Hepatocyte (in vitro differentiated cells): ENCODE results near the gene GNGT1. TPM values are rescaled to one million over a fixed set of nuclear protein-coding genes. Genes with fewer than 3 reads are reported as not detected.
A peak's percentile ranks its signal among the peaks of the same experiment; 100 is the strongest.

Experiments used
- DNase-seq: peaks from one replicate; pipeline ENCODE4 v3.0.0-alpha.2; 2016; ENCODE audit warnings: low spot score
- H2AFZ ChIP-seq: fragments of 200-600 bp; sonication (generic); 2 replicates; pipeline ENCODE4 v1.6.0; 2016; ENCODE audit warnings: antibody characterized with exemption, mild to moderate bottlenecking
- H3K27ac ChIP-seq: fragments of 200-600 bp; sonication (generic); 2 replicates; pipeline ENCODE4 v1.5.1; 2016; ENCODE audit warnings: mild to moderate bottlenecking
- H3K27me3 ChIP-seq: fragments of 200-600 bp; sonication (generic); 2 replicates; pipeline ENCODE4 v1.6.1; 2016
- H3K36me3 ChIP-seq: fragments of 200-600 bp; sonication (generic); replicated peaks from 2 replicates; pipeline ENCODE4 v1.5.1; 2016; ENCODE audit warnings: low read depth; ENCODE audit not compliant: insufficient read depth
- H3K4me1 ChIP-seq: fragments of 200-600 bp; sonication (generic); 2 replicates; pipeline ENCODE4 v1.5.1; 2016; ENCODE audit warnings: mild to moderate bottlenecking, moderate library complexity; ENCODE audit not compliant: insufficient read depth
- H3K4me2 ChIP-seq: fragments of 200-600 bp; sonication (generic); 2 replicates; pipeline ENCODE4 v1.6.0; 2016
- H3K4me3 ChIP-seq: fragments of 200-600 bp; sonication (generic); 2 replicates; pipeline ENCODE4 v1.5.1; 2016; ENCODE audit warnings: mild to moderate bottlenecking
- H3K79me2 ChIP-seq: fragments of 200-600 bp; sonication (generic); 2 replicates; pipeline ENCODE4 v1.6.0; 2017; ENCODE audit warnings: mild to moderate bottlenecking
- H3K9me2 ChIP-seq: fragments of 200-600 bp; sonication (generic); replicated peaks from 2 replicates; pipeline ENCODE4 v1.6.0; 2017; ENCODE audit warnings: mild to moderate bottlenecking; ENCODE audit not compliant: insufficient read depth
- H3K9me3 ChIP-seq: fragments of 200-600 bp; sonication (generic); 2 replicates; pipeline ENCODE4 v1.5.1; 2016; ENCODE audit warnings: low read depth, mild to moderate bottlenecking
- H4K20me1 ChIP-seq: fragments of 200-600 bp; sonication (generic); 2 replicates; pipeline ENCODE4 v1.6.0; 2016; ENCODE audit warnings: mild to moderate bottlenecking; ENCODE audit not compliant: insufficient read depth, poor library complexity, severe bottlenecking
- CTCF ChIP-seq: fragments of 200-600 bp; sonication (generic); IDR thresholded peaks from 2 replicates; pipeline ENCODE4 v1.5.1; 2016; ENCODE audit warnings: antibody characterized with exemption, mild to moderate bottlenecking; ENCODE audit not compliant: poor library complexity
- EZH2 ChIP-seq: fragments of 200-600 bp; sonication (generic); IDR thresholded peaks from 2 replicates; pipeline ENCODE4 v1.6.1; 2016; ENCODE audit warnings: antibody characterized with exemption, mild to moderate bottlenecking, borderline replicate concordance
- EZH2phosphoT487 ChIP-seq: fragments of 200-600 bp; sonication (generic); IDR thresholded peaks from one replicate; pipeline ENCODE4 v1.6.1; 2018; ENCODE audit warnings: antibody characterized with exemption, mild to moderate bottlenecking, low read depth, moderate library complexity; ENCODE audit not compliant: unreplicated experiment, severe bottlenecking
- WGBS: methylation state at CpG from one replicate; pipeline ENCODE4 v1.1.6; 2016; ENCODE audit warnings: low lambda C conversion rate; ENCODE audit errors: missing lambda C conversion rate; 5-methylcytosine and 5-hydroxymethylcytosine counted together
- polyA plus RNA-seq: library from polyadenylated mRNA; unstranded; fragments of >200 nt; fragmentation: Nextera tagmentation; extraction: Ambion mirVana; gene quantifications from 2 replicates; pipeline ENCODE4 v1.2.1, GENCODE V29; 2016
- total RNA-seq: library from RNA; depleted of rRNA; stranded (reverse); fragments of >200 nt; gene quantifications from 2 replicates; pipeline ENCODE4 v1.2.3, GENCODE V29; 2014

The GNGT1 gene
- total and polyA plus RNA-seq, 2 experiments from 2014 or later, result 0.24 TPM; not detected in 1

DNA sequence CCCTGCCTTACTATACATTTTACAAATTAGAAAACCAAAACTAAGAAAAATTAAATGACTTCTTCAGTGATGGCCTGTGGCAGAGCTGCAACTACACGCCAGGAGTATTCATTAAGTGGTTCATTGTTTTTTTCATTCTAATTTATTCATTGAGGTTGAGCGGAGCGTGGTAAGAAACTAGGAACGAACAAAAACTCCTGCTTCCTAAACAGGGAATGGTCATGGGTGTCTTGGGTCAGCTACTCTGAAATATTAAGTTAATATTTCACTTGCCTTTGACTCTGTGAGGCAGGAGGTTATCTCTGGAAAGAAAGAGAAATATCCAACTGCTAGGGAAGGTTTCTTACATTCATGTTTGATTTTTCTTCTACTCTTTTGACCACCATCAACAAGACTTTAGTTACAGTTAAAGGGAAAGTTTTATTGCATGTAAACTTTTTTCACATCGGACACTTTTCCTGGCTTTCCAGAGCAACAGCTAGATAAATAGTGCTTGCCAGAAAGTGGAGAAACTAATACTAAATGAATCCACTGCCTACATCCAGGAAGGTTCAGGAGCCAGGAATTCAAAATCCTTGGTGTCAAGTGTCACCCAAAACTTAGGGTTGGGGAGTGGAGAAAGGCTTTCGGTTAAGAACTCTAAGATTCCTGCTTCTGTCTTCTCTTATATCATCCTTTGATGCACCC is 14.3 kb downstream of the GNGT1 start:
- Histone ChIP-seq H3K4me2 (peak overlapping the region; percentile 82), H3K4me3 (no peak overlapping the region)

GRCh38 chr7:93921186-93921585 is 14.8 kb downstream of the GNGT1 start:
- WGBS, result 71% methylated on average over 8 of the region's 8 CpGs
- DNase-seq, result no peak
- H4K20me1 ChIP-seq, result no peaks in the 10 kb centered on the region
- H3K36me3 ChIP-seq, result no peaks in the 10 kb centered on the region
- no peaks in the 10 kb centered on the region for H3K9me3 ChIP-seq
- H3K4me1 ChIP-seq, result no peaks in the 10 kb centered on the region
- H3K27me3 ChIP-seq, result peaks cover 4% of the 10 kb centered on the region
- no peak for TF ChIP-seq EZH2phosphoT487
- no peak for TF ChIP-seq CTCF
- no peak for TF ChIP-seq EZH2
- peak overlapping the region; percentile 82 for H3K4me2 ChIP-seq
- peak overlapping the region; percentile 37 for H3K4me3 ChIP-seq
- H3K9me2 ChIP-seq, result no peaks in the 10 kb centered on the region
- H3K79me2 ChIP-seq, result peaks cover 6% of the 10 kb centered on the region
- peak overlapping the region; percentile 88 for H3K27ac ChIP-seq
- H2AFZ ChIP-seq, result peak overlapping the region; percentile 73

More for the DNA sequence above, 14.3 kb downstream of the GNGT1 start:
- H3K79me2 ChIP-seq, result peaks cover 6% of the 10 kb centered on the region
- H3K27ac ChIP-seq, result peak overlapping the region; percentile 88
- no peaks in the 10 kb centered on the region for H3K36me3 ChIP-seq
- TF ChIP-seq EZH2phosphoT487 (no peak), CTCF (no peak), EZH2 (no peak)
- H4K20me1 ChIP-seq, result no peaks in the 10 kb centered on the region
- no peaks in the 10 kb centered on the region for H3K4me1 ChIP-seq
- 81% methylated on average over 6 of the region's 6 CpGs for WGBS
- peak overlapping the region; percentile 4 for H2AFZ ChIP-seq
- peaks cover 4% of the 10 kb centered on the region for H3K27me3 ChIP-seq
- no peaks in the 10 kb centered on the region for H3K9me2 ChIP-seq
- H3K9me3 ChIP-seq, result no peaks in the 10 kb centered on the region
- no peak for DNase-seq

DNA sequence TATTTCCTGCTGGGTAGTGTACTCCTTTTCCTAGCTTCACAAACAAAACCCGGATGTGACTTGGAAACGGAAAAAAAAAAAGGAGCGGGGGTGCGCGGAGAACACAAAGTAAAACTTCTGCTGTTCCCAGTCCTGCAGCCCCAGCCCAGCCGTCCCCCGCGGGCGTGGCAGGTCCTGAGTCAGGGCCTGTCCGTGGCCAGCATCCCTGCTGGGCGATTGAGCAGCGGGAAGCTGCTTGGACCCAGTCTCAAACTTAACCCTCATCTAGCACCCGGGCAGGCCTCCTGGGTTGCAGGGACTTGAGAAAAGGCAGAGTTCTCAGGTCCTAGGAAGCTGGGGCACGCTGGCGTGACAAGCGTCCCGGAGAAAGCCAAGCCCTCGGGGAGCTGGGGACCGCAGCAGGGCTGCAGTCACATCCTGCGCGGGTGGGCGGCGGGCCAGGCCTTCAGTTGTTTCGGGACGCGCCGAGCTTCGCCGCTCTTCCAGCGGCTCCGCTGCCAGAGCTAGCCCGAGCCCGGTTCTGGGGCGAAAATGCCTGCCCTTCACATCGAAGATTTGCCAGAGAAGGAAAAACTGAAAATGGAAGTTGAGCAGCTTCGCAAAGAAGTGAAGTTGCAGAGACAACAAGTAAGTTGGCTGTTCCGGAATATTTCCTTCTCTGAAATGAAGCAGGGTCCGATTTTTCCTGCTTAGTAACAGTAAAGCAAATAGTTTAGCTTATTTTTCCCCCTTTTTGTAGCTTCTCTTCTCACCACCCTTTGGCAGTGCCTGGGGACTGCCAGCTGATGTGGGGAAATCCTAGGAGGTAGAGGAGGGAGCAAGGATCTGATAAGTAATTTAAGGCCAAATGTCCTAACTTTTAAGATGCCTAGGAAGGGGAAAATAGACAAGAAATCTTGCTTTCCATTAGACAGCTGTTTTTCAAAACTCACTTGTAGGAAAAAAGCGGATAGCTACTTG is 15.5 kb downstream of the GNGT1 start, which contains the start of gene GNG11:
Gene GNG11, plus strand, starts transcription at position 129 of the 960 bp plus-strand sequence. Its CDS starts 403 bp downstream, at position 532.
- peaks cover 6% of the 10 kb centered on the region for H3K79me2 ChIP-seq
- 6% methylated on average over 38 of the region's 39 CpGs for WGBS
- H3K4me3 ChIP-seq, result peak within 1 kb of the TSS; percentile 37
- H3K4me2 ChIP-seq, result peak within 1 kb of the TSS; percentile 82
- peak within 1 kb of the TSS; percentile 88 for H3K27ac ChIP-seq
- no peaks in the 10 kb centered on the region for H3K4me1 ChIP-seq
- H4K20me1 ChIP-seq, result no peaks in the 10 kb centered on the region
- H3K9me3 ChIP-seq, result no peaks in the 10 kb centered on the region
- TF ChIP-seq EZH2phosphoT487 (no peak), CTCF (no peak), EZH2 (peak; percentile 42)
- H2AFZ ChIP-seq, result peak within 1 kb of the TSS; percentile 73
- no peaks in the 10 kb centered on the region for H3K36me3 ChIP-seq
- H3K27me3 ChIP-seq, result peaks cover 4% of the 10 kb centered on the region
- peak; percentile 68 for DNase-seq
- no peaks in the 10 kb centered on the region for H3K9me2 ChIP-seq
